OCI-LY1 (cell line): ENCODE data around the gene MIF.
"Not testable (repeated sequence)": the region's sequence is repeated elsewhere in the genome, so short reads cannot be mapped to it uniquely, and the experiment has no call there.

Source experiments
- H2AFZ ChIP-seq: fragments of 200-600 bp; sonication (generic), shearing (Covaris generic); 2 replicates; pipeline ENCODE4 v1.6.0; 2014; ENCODE audit warnings: antibody characterized with exemption, mild to moderate bottlenecking, low read length
- H3F3A ChIP-seq: fragments of 200-600 bp; sonication (generic), shearing (Covaris generic); 2 replicates; pipeline ENCODE4 v1.6.0; 2014; ENCODE audit warnings: mild to moderate bottlenecking, antibody characterized with exemption, low read length, moderate library complexity; ENCODE audit not compliant: insufficient read depth
- H3K27ac ChIP-seq: fragments of 200-600 bp; sonication (generic); 2 replicates; pipeline ENCODE4 v1.5.1; 2014; ENCODE audit warnings: low read length, mixed run types, mild to moderate bottlenecking, low read depth; ENCODE audit not compliant: poor library complexity, severe bottlenecking
- H3K27me3 ChIP-seq: fragments of 200-600 bp; sonication (generic); 2 replicates; pipeline ENCODE4 v1.6.0; 2014; ENCODE audit warnings: antibody characterized with exemption, mild to moderate bottlenecking, low read length, moderate library complexity; ENCODE audit not compliant: insufficient read depth
- H3K36me3 ChIP-seq: fragments of 200-600 bp; sonication (generic); 2 replicates; pipeline ENCODE4 v1.6.1; 2014; ENCODE audit warnings: mild to moderate bottlenecking, antibody characterized with exemption, low read length, moderate library complexity, mixed read lengths; ENCODE audit not compliant: insufficient read depth
- H3K4me1 ChIP-seq: fragments of 200-600 bp; sonication (generic); 2 replicates; pipeline ENCODE4 v1.5.1; 2014; ENCODE audit warnings: mild to moderate bottlenecking, low read length, moderate library complexity; ENCODE audit not compliant: insufficient read depth, severe bottlenecking
- H3K4me2 ChIP-seq: fragments of 200-600 bp; sonication (generic), shearing (Covaris generic); 2 replicates; pipeline ENCODE4 v1.6.1; 2014; ENCODE audit warnings: low read length
- H3K4me3 ChIP-seq: fragments of 200-600 bp; sonication (generic); 2 replicates; pipeline ENCODE4 v1.5.1; 2014; ENCODE audit warnings: low read length, low read depth, mild to moderate bottlenecking, mixed read lengths; ENCODE audit not compliant: poor library complexity, severe bottlenecking
- H3K79me2 ChIP-seq: fragments of 200-600 bp; shearing (Covaris generic); 2 replicates; pipeline ENCODE4 v1.6.1; 2016; ENCODE audit warnings: mixed run types, low read length, mixed read lengths; ENCODE audit not compliant: insufficient read depth
- H3K9ac ChIP-seq: fragments of 200-600 bp; sonication (generic), shearing (Covaris generic); 2 replicates; pipeline ENCODE4 v1.6.1; 2014; ENCODE audit warnings: mild to moderate bottlenecking, low read length, mixed read lengths
- H3K9me2 ChIP-seq: fragments of 200-600 bp; sonication (generic), shearing (Covaris generic); 2 replicates; pipeline ENCODE4 v1.6.1; 2014; ENCODE audit warnings: low read depth, mild to moderate bottlenecking, low read length, mixed read lengths
- H3K9me3 ChIP-seq: fragments of 200-600 bp; shearing (Covaris generic); 2 replicates; pipeline ENCODE4 v1.6.1; 2014; ENCODE audit warnings: low read length, mixed read lengths
- H4K20me1 ChIP-seq: fragments of 200-600 bp; sonication (generic), shearing (Covaris generic); 2 replicates; pipeline ENCODE4 v1.6.0; 2016; ENCODE audit warnings: mild to moderate bottlenecking, low read length; ENCODE audit not compliant: insufficient read depth
- CTCF ChIP-seq: fragments of 200-600 bp; sonication (generic), shearing (Covaris generic); IDR thresholded peaks from 2 replicates; pipeline ENCODE4 v1.5.1; 2017; ENCODE audit warnings: mild to moderate bottlenecking, antibody characterized with exemption, low read length, moderate library complexity, mixed read lengths
- EZH2 ChIP-seq: fragments of 200-600 bp; sonication (generic), shearing (Covaris generic); IDR thresholded peaks from 2 replicates; pipeline ENCODE4 v1.8.0; 2017; ENCODE audit warnings: borderline replicate concordance, mixed run types, mild to moderate bottlenecking, antibody characterized with exemption, low read length, moderate library complexity, mixed read lengths

Gene MIF

GRCh38 chr22:23939017-23939357, 44.8 kb downstream of the MIF start:
- H2AFZ ChIP-seq = no peak overlapping the region
- no peak overlapping the region for H3K4me3 ChIP-seq
- H3K9me2 ChIP-seq = no peaks in the 10 kb centered on the region
- no peaks in the 10 kb centered on the region for H3K36me3 ChIP-seq
- H3K9me3 ChIP-seq = no peaks in the 10 kb centered on the region
- TF ChIP-seq CTCF (no peak), EZH2 (no peak)
- no peak overlapping the region for H3K4me2 ChIP-seq
- no peaks in the 10 kb centered on the region for H3F3A ChIP-seq
- no peaks in the 10 kb centered on the region for H3K27me3 ChIP-seq
- no peaks in the 10 kb centered on the region for H3K4me1 ChIP-seq
- H4K20me1 ChIP-seq = no peaks in the 10 kb centered on the region
- no peak overlapping the region for H3K9ac ChIP-seq
- H3K79me2 ChIP-seq = no peaks in the 10 kb centered on the region
- H3K27ac ChIP-seq = no peak overlapping the region

- H4K20me1 ChIP-seq, H3K79me2 ChIP-seq, H3K27me3 ChIP-seq, H3K4me2 ChIP-seq, H3K27ac ChIP-seq, H2AFZ ChIP-seq, H3F3A ChIP-seq, H3K9me2 ChIP-seq, H3K9me3 ChIP-seq, H3K36me3 ChIP-seq, H3K9ac ChIP-seq, H3K4me3 ChIP-seq, H3K4me1 ChIP-seq: not testable (repeated sequence)
Measured at GRCh38 chr22:23940166-23940565, 46.0 kb downstream of the MIF start.
